GM12872 (cell line): ENCODE results near the gene KIRREL1.

ENCODE experiments used
- TF ChIP-seq, protein P1 (sequence below): IDR thresholded peaks from 3 replicates; pipeline ENCODE4 v1.5.1; 2011; ENCODE audit warnings: low read depth, mild to moderate bottlenecking, low read length, moderate library complexity; ENCODE audit not compliant: insufficient read depth

The KIRREL1 gene

DNA sequence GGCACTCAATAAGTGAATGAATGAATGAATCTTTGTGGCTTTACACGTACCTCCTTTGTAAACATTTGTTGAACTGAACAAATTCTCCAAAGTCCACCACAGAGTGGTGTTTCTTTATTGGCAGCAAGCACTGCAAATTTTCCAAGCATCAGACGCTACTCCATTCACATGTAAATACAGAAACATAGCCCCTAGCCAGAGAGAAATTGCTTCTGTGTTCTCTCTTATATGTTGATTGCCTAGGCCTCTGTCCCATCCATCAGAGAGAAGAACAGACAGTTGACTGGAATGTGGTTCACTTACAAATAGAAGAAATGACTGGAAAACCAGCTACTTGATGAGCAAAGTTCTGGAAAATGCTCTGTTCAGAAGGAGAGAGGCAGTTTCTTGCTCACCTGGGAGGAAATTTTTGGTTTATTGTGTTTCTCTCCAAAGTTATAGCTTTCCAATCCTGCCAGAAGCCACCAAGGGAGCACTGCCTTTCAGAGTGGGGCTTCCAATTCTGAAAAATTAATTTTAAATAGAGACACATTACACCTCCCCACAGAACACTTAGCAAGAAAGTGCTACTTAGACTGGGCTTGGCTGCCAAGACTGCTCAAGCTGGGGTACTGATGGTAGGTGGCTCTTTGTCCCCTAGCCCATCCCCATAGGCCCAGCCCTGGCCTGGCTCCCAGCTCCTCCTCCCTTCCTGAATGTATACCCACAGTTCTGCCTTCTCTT is 18.1 kb upstream of the KIRREL1 start:
- TF ChIP-seq, protein P1, sequence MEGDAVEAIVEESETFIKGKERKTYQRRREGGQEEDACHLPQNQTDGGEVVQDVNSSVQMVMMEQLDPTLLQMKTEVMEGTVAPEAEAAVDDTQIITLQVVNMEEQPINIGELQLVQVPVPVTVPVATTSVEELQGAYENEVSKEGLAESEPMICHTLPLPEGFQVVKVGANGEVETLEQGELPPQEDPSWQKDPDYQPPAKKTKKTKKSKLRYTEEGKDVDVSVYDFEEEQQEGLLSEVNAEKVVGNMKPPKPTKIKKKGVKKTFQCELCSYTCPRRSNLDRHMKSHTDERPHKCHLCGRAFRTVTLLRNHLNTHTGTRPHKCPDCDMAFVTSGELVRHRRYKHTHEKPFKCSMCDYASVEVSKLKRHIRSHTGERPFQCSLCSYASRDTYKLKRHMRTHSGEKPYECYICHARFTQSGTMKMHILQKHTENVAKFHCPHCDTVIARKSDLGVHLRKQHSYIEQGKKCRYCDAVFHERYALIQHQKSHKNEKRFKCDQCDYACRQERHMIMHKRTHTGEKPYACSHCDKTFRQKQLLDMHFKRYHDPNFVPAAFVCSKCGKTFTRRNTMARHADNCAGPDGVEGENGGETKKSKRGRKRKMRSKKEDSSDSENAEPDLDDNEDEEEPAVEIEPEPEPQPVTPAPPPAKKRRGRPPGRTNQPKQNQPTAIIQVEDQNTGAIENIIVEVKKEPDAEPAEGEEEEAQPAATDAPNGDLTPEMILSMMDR, result no peak

DNA sequence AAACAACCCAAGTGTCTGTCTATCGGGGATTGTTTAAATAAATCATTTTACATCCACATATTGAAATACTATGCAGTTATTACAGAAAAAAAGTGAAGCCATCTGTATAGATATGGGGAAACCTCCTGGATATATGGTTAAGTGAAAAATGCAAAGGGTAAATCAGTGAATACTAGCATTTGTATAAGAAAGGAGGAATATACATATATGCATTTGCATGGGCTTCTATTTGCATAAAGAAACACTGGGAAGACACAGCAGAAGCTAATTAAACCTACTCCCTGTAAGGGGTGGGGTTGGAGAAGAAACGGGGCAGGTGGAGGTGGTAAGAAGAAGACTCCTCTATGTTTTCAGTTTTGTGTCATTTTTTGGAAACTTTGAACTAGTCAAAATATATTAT is 16.6 kb upstream of the KIRREL1 start:
- TF ChIP-seq, protein P1, result no peak

DNA sequence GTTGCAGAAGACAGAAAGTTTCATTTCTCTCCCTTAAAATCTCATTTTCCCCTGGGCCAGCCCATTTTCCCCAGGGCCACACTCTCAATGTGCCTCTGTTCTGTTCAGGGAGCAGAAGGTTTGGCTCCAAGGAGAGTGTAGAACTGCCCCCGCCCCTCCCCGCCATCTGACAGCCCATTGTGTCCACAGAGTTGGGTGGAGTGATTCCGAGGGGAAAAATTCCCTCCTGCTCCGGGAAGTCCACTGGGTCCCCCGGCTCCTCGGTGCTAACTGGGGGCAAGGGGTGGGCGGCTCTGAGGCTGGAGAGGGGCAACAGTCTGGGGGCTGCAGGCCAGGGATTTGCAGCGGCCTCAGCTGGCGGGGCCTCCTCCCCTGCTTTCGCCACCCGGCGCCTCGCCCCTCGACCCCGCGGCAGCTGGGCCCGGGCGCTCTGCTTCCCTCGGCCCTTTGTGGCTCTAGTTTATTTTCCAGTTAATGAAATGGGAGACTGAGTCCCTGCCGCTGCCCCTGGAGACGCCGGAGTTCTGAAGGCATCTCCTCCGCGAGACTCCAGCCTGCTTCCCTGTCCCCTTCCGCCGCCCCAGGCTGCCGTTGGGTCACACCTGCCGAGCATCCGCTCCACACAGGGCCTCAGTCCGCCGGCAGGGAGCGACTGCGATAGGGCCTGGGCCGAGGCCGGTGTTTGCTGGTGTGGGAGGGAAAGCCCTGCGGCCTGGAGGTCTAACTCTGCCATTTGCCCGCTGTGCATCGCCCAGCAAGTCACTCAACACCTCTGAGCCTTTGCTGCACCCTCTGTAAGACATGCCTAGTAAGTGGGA is 14.7 kb upstream of the KIRREL1 start:
- TF ChIP-seq, protein P1, result no peak

DNA sequence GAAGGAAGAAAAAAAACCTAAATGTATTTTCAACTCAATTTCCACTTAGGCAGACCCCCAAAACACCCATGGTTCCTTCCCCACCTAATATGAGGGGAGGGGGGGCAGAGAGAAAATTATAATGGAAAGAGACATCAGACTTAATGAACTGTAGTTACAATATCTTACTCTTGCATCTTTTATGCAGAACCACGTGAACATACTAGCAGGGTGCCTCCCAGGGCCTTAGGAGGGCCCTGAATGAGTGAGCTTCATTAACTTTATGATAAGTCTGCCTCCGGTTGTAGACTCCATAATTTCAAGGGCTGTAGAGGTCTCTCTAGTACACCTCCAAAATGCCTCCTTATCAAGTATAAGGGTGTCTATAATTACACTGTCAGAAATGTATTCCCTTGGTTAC is 11.3 kb upstream of the KIRREL1 start:
- TF ChIP-seq, protein P1, result no peak

DNA sequence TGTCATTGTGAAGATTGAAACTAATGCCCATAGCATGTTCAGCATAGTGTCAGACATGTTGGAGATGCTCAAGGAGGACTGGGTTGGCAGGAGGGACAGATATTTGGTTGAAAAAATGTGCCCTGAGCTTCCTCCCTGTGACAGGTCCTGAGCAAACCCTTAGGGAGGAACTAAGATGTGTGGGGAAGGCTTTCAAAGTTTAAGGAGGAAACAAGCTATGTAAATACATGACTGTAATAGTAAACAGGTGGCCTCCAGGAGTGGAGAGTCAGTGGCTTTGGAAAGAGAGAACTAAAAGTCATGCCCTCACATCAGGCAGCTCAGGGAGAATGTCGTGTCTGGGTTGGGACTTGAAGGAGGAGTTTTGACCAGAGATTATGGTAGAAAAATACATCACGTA is 9.7 kb upstream of the KIRREL1 start:
- TF ChIP-seq, protein P1, result no peak

DNA sequence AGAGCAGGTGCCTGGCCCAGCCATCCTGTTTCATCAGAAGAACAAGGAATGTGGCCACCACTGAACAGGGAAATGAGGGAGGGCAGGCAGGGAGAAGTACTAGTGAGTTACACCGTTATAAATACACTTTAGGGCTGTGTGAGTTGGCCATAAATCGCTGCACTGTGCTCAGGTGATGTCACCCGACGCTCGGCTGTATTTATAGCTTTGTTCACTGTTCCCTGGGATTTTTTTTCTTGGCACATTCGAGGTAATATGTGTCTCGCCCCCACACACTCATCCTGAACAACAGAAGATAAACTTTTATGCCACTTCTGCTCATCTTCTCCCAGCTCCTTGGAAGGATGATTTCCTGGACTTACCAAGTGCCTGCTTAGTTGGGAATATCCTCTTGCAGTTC is 9.0 kb upstream of the KIRREL1 start:
- TF ChIP-seq, protein P1, result no peak

DNA sequence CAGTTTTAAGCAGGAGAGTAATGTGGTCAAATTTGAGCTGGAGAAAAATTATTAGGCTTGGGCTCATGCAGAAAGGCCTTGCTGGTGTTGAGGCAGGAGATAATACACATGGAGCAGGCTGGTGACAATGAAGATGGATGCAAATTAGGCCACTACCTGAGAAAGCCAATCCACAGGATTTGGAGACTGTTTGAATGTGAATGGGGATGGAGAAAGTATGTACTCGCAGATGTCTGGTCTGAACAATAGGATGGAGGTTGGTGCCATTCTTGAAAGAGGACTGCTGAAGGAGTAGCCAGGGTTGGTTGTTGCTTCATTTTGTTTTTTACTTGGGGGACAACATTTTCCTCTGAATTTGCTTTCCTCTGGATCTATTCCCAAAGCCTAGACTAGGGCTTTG is 8.0 kb upstream of the KIRREL1 start:
- TF ChIP-seq, protein P1, result no peak
